Body of pancreas (tissue), 4 donors: ENCODE data around the gene CACNA1H. TPM values are rescaled to one million over a fixed set of nuclear protein-coding genes. Genes with fewer than 3 reads are reported as not detected.

ENCODE experiments used
- ATAC-seq: fragments of 150-250 bp; one replicate; pipeline ENCODE4 v1.9.1; 2016
- DNase-seq, 4 donors: peaks; one replicate each; pipeline ENCODE4 v3.0.0-alpha.2; 2019
- H3K27ac ChIP-seq, 4 donors: fragments of 200-600 bp; sonication (generic); 1 replicate in 3 of 4; 2 replicates in 1 of 4; pipeline versions ENCODE4 v1.5.1 to v1.6.1; 2016 to 2019; ENCODE audit warnings: mild to moderate bottlenecking in 1 of 4, mixed read lengths in 1 of 4, moderate library complexity in 1 of 4
- H3K27me3 ChIP-seq, 2 donors: fragments of 200-600 bp; sonication (generic); one replicate each; pipeline ENCODE4 v1.6.0; 2016; ENCODE audit warnings: mild to moderate bottlenecking in 1 of 2
- H3K36me3 ChIP-seq, 2 donors: fragments of 200-600 bp; sonication (generic); replicated peaks in 1 of 2; 2 replicates each; pipeline ENCODE4 v1.5.1; 2016; ENCODE audit warnings: low read depth in 2 of 2; ENCODE audit not compliant: insufficient read depth in 1 of 2
- H3K4me1 ChIP-seq: fragments of 200-600 bp; sonication (generic); one replicate; pipeline ENCODE4 v1.6.0; 2016
- H3K4me3 ChIP-seq, 2 donors: fragments of 200-600 bp; sonication (generic); 1 replicate in 1 of 2; 2 replicates in 1 of 2; pipeline ENCODE4 v1.5.1; 2016 to 2019
- H3K9me3 ChIP-seq, 3 donors: fragments of 200-600 bp; sonication (generic); 1 replicate in 2 of 3; 2 replicates in 1 of 3; pipeline ENCODE4 v1.5.1; 2016
- CTCF ChIP-seq, 7 experiments: fragments of 450-650 bp in 4 of 7; fragments of 200-600 bp in 3 of 7; sonication (generic) in 3 of 7; IDR thresholded peaks; one replicate each; pipeline ENCODE4 v1.5.1; 2016 to 2019; ENCODE audit warnings: antibody characterized with exemption in 7 of 7
- POLR2A ChIP-seq, 3 donors: fragments of 450-650 bp; IDR thresholded peaks; one replicate each; pipeline ENCODE4 v1.6.1; 2016; ENCODE audit warnings: antibody characterized with exemption in 3 of 3, mild to moderate bottlenecking in 2 of 3
- WGBS, 2 donors: methylation state at CpG; one replicate each; pipeline ENCODE4 v1.1.5; 2017; 5-methylcytosine and 5-hydroxymethylcytosine counted together
- intact Hi-C: fragments of 100-400 bp; cut with DNase I; formaldehyde crosslinking; loops from one replicate; pipeline ENCODE4 v1.15.1; 2023
- total RNA-seq, 2 donors: library from RNA; depleted of rRNA; stranded (reverse); fragments of >200 nt; gene quantifications; one replicate each; pipeline ENCODE4 v1.1.0, GENCODE V29; 2016

The CACNA1H gene
- total RNA-seq, 2 donors from 2014 or later: 7.3 to 15.2 TPM

GRCh38 chr16:1142911-1143310 is 10.0 kb upstream of the CACNA1H start:
- Histone ChIP-seq H3K4me3 (no peak overlapping the region), H3K27ac (no peak overlapping the region), H3K9me3 (no peaks in the 10 kb centered on the region), H3K36me3 (no peaks in the 10 kb centered on the region), H3K4me1 (peaks cover 11% of the 10 kb centered on the region), H3K27me3 (no peaks in the 10 kb centered on the region)
- ATAC-seq (no peak), DNase-seq (no peak)
- TF ChIP-seq POLR2A (IDR thresholded peaks at IDR 0.05): no peak
- TF ChIP-seq CTCF (IDR thresholded peaks at IDR 0.05): no peak
- intact Hi-C loops: no loop called here
- WGBS, 2 donors: 58 to 81% methylated on average over 10 to 16 of the region's 19 CpGs

GRCh38 chr16:1143761-1144450 is 9.0 kb upstream of the CACNA1H start:
- ATAC-seq: no peak
- no peak overlapping the region for H3K4me3 ChIP-seq
- H3K9me3 ChIP-seq: no peaks in the 10 kb centered on the region
- TF ChIP-seq CTCF (IDR thresholded peaks at IDR 0.05) (no peak), POLR2A (IDR thresholded peaks at IDR 0.05) (no peak)
- no peaks in the 10 kb centered on the region for H3K27me3 ChIP-seq
- DNase-seq: no peak
- H3K4me1 ChIP-seq: peaks cover 11% of the 10 kb centered on the region
- intact Hi-C loops: no loop called here
- WGBS, 2 donors: 84 to 88% methylated on average over 17 to 23 of the region's 23 CpGs
- H3K36me3 ChIP-seq: no peaks in the 10 kb centered on the region
- no peak overlapping the region for H3K27ac ChIP-seq

GRCh38 chr16:1144476-1145382 is 8.2 kb upstream of the CACNA1H start:
- H3K9me3 ChIP-seq: no peaks in the 10 kb centered on the region
- ATAC-seq: peak; percentile 33
- WGBS, 2 donors: 71 to 73% methylated on average over 6 to 41 of the region's 46 CpGs
- peak overlapping the region in 1 of 4 donors; percentile 12 for H3K27ac ChIP-seq
- peak in 2 of 4 donors; percentile 29 to 35 for DNase-seq
- intact Hi-C loops: no loop called here
- no peak overlapping the region for H3K4me3 ChIP-seq
- peaks cover 11% of the 10 kb centered on the region for H3K4me1 ChIP-seq
- no peaks in the 10 kb centered on the region for H3K36me3 ChIP-seq
- TF ChIP-seq POLR2A (IDR thresholded peaks at IDR 0.05) (no peak), CTCF (IDR thresholded peaks at IDR 0.05) (no peak)
- no peaks in the 10 kb centered on the region for H3K27me3 ChIP-seq

- H3K9me3 ChIP-seq: no peaks in the 10 kb centered on the region
- H3K27me3 ChIP-seq: no peaks in the 10 kb centered on the region
- peak in 2 of 4 donors; percentile 29 to 43 for DNase-seq
- intact Hi-C loops: no loop called here
- no peaks in the 10 kb centered on the region for H3K36me3 ChIP-seq
- WGBS, 2 donors: 30 to 51% methylated on average over 2 to 20 of the region's 30 CpGs
- H3K4me3 ChIP-seq: no peak overlapping the region
- ATAC-seq: peak; percentile 35
- H3K4me1 ChIP-seq: peaks cover 11% of the 10 kb centered on the region
- no peak for TF ChIP-seq CTCF (IDR thresholded peaks at IDR 0.05)
- no peak for TF ChIP-seq POLR2A (IDR thresholded peaks at IDR 0.05)
- H3K27ac ChIP-seq: no peak overlapping the region
Measured at GRCh38 chr16:1145383-1146100, 7.4 kb upstream of the CACNA1H start.
